K562 (cell line): Measurements from ENCODE around the gene NMT1. TPM values are rescaled to one million over a fixed set of nuclear protein-coding genes. Genes with fewer than 3 reads are reported as not detected.
A peak's percentile ranks its signal among the peaks of the same experiment; 100 is the strongest.

Source experiments
- BDP1 ChIP-seq: IDR thresholded peaks from 3 replicates; pipeline ENCODE4 v1.6.1; 2011; ENCODE audit not compliant: insufficient read length, insufficient read depth
- CAMTA2 ChIP-seq: fragments of 250-450 bp; sonication (Bioruptor Pico); conservative IDR thresholded peaks from 2 replicates; pipeline ENCODE4 v1.5.1; 2022
- CHD1 ChIP-seq: fragments of 200-600 bp; sonication (generic); IDR thresholded peaks from one replicate; pipeline ENCODE4 v1.6.1; 2012; ENCODE audit warnings: mild to moderate bottlenecking, moderate library complexity, low read length, inconsistent platforms
- CREB5 ChIP-seq: fragments of 250-450 bp; sonication (Bioruptor Pico); IDR thresholded peaks from 2 replicates; pipeline ENCODE4 v1.5.0; 2020; ENCODE audit warnings: mild to moderate bottlenecking
- FOSL1 ChIP-seq: fragments of 200-800 bp; sonication (Bioruptor generic); conservative IDR thresholded peaks from 2 replicates; pipeline ENCODE4 v1.6.1; 2016; ENCODE audit warnings: missing genetic modification characterization, missing compliant biosample characterization
- FOXK2 ChIP-seq, 2 experiments: fragments of 450-650 bp; IDR thresholded peaks in 1 of 2; conservative IDR thresholded peaks in 1 of 2; 2 replicates each; pipeline ENCODE4 v1.6.1; 2016; ENCODE audit warnings: low read depth in 2 of 2, mild to moderate bottlenecking in 1 of 2
- FOXO4 ChIP-seq: fragments of 450-650 bp; formaldehyde crosslinking; IDR thresholded peaks from 2 replicates; pipeline ENCODE4 v1.4.0; 2020; ENCODE audit warnings: mild to moderate bottlenecking, moderate library complexity
- KDM2B ChIP-seq: fragments of 250-450 bp; sonication (Bioruptor Pico); IDR thresholded peaks from 2 replicates; pipeline ENCODE4 v1.8.0; 2021; ENCODE audit warnings: mild to moderate bottlenecking, moderate library complexity
- NR2F6 ChIP-seq: fragments of 450-650 bp; formaldehyde crosslinking; IDR thresholded peaks from 2 replicates; pipeline ENCODE4 v1.4.0; 2020; ENCODE audit warnings: mild to moderate bottlenecking
- RAD51 ChIP-seq: fragments of 450-650 bp; IDR thresholded peaks from 2 replicates; pipeline ENCODE4 v1.7.1; 2016; ENCODE audit warnings: low read depth, mild to moderate bottlenecking, borderline replicate concordance
- SRSF3 ChIP-seq: fragments of 200-400 bp; formaldehyde crosslinking; IDR thresholded peaks from 2 replicates; pipeline ENCODE4 v1.6.1; 2016; ENCODE audit warnings: mild to moderate bottlenecking, low read length, moderate library complexity; ENCODE audit not compliant: insufficient read depth
- TCF3 ChIP-seq: sonication (generic); formaldehyde crosslinking; IDR thresholded peaks from 2 replicates; pipeline ENCODE4 v1.4.0; 2020; ENCODE audit warnings: mild to moderate bottlenecking, missing genetic modification reagents
- TRIM25 ChIP-seq: fragments of 450-650 bp; IDR thresholded peaks from 2 replicates; pipeline ENCODE4 v1.7.0; 2016; ENCODE audit warnings: borderline replicate concordance
- XRCC3 ChIP-seq: fragments of 450-650 bp; IDR thresholded peaks from 2 replicates; pipeline ENCODE4 v1.6.1; 2017; ENCODE audit warnings: mild to moderate bottlenecking, moderate library complexity
- ZBTB9 ChIP-seq: fragments of 450-650 bp; formaldehyde crosslinking; IDR thresholded peaks from 2 replicates; pipeline ENCODE4 v1.4.0; 2020; ENCODE audit warnings: mild to moderate bottlenecking, moderate library complexity
- ZNF175 ChIP-seq: fragments of 200-800 bp; sonication (Bioruptor generic); IDR thresholded peaks from 2 replicates; pipeline ENCODE4 v1.6.1; 2016; ENCODE audit warnings: low read depth, mild to moderate bottlenecking, missing genetic modification characterization, missing compliant biosample characterization
- ZNF217 ChIP-seq: sonication (generic); formaldehyde crosslinking; IDR thresholded peaks from 2 replicates; pipeline ENCODE4 v1.8.0; 2022; ENCODE audit warnings: mild to moderate bottlenecking, missing genetic modification reagents
- ZNF3 ChIP-seq: fragments of 250-450 bp; sonication (Bioruptor Pico); IDR thresholded peaks from 2 replicates; pipeline ENCODE4 v1.5.0; 2021; ENCODE audit warnings: mild to moderate bottlenecking, moderate library complexity
- ZNF77 ChIP-seq: fragments of 250-450 bp; sonication (Bioruptor Pico); IDR thresholded peaks from 2 replicates; pipeline ENCODE4 v1.5.0; 2020
- polyA plus RNA-seq, 8 experiments: library from polyadenylated mRNA; depleted of rRNA in 4 of 8; stranded (reverse) in 5 of 8; unstranded in 3 of 8; fragments of >200 nt; fragmentation: Nextera tagmentation in 2 of 8; fragmentation: Illumina TruSeq in 1 of 8; extraction: Ambion mirVana in 2 of 8; extraction: Trizol in 1 of 8; gene quantifications; 2 replicates each; pipeline versions ENCODE4 v1.2.1 to v1.2.3, GENCODE V29; 2011 to 2014; ENCODE audit warnings: inconsistent platforms in 1 of 8, missing spikeins in 1 of 8
- total RNA-seq, 7 experiments: library from RNA; depleted of rRNA in 6 of 7; stranded (reverse); fragments of >200 nt in 6 of 7; fragmentation: Illumina TruSeq in 2 of 7; extraction: Trizol in 2 of 7; gene quantifications; 2 replicates each; pipeline versions ENCODE4 v1.2.1 to v1.2.3, GENCODE V29; 2011 to 2021; ENCODE audit warnings: low replicate concordance in 1 of 7

NMT1 gene
- total and polyA plus RNA-seq, 9 of the 15 experiments (the other 6 are each of a cell fraction or from before 2014, with no cell fraction given): 86.7 to 569 (median 213) TPM

GRCh38 chr17:45123930-45124796 is 63.0 kb downstream of the NMT1 start (continued):
- TF ChIP-seq KDM2B (CRISPR knock-in tag) (no peak), BDP1 (no peak), ZNF175 (CRISPR knock-in tag) (peak; percentile 63; the same call in 1 of the 2 replicates), ZNF217 (CRISPR knock-in tag) (no peak), XRCC3 (no peak), FOSL1 (tag) (peak; percentile 99), NR2F6 (CRISPR knock-in tag) (no peak), CHD1 (no peak), FOXK2 (conservative IDR thresholded peaks at IDR 0.05 in 1 of 2, IDR thresholded peaks at IDR 0.05 in 1 of 2; ENCODE audit: low read depth in 2 of 2) (peak; percentile 56 to 69; a peak in 3 of 4 replicates), RAD51 (no peak), TCF3 (CRISPR knock-in tag) (peak; percentile 20; the same call in 1 of the 2 replicates), TRIM25 (no peak), CREB5 (CRISPR knock-in tag) (no peak), ZNF77 (CRISPR knock-in tag) (no peak), CAMTA2 (CRISPR knock-in tag) (no peak), ZNF3 (CRISPR knock-in tag) (no peak), SRSF3 (no peak), FOXO4 (CRISPR knock-in tag) (no peak), ZBTB9 (CRISPR knock-in tag) (0 out of 2 replicates have a peak, but pooled peaks have one; percentile 28)
